GM18873 (cell line): ENCODE data around the gene TMEM245.
"Not testable (repeated sequence)": the region's sequence is repeated elsewhere in the genome, so short reads cannot be mapped to it uniquely, and the experiment has no call there.

Experiments used
- ATAC-seq: cut with Tn5 transposase; IDR thresholded peaks from one replicate; pipeline ENCODE4 v1.9.1; 2021; ENCODE audit warnings: mild to moderate bottlenecking, moderate library complexity, moderate number of reproducible peaks; ENCODE audit not compliant: unreplicated experiment, low FRiP score

Gene TMEM245

GRCh38 chr9:109010746-109011145, 109.0 kb downstream of the TMEM245 start:
- ATAC-seq: peak; percentile 54

- no peak for ATAC-seq
These were observed 114.1 kb downstream of the TMEM245 start for GRCh38 chr9:109005678-109006077.

GRCh38 chr9:109003116-109003515, 116.6 kb downstream of the TMEM245 start:
- ATAC-seq: no peak

GRCh38 chr9:109002141-109002540, 117.6 kb downstream of the TMEM245 start:
- ATAC-seq: no peak

- no peak for ATAC-seq
These were observed 118.5 kb downstream of the TMEM245 start for GRCh38 chr9:109001275-109001676.

DNA sequence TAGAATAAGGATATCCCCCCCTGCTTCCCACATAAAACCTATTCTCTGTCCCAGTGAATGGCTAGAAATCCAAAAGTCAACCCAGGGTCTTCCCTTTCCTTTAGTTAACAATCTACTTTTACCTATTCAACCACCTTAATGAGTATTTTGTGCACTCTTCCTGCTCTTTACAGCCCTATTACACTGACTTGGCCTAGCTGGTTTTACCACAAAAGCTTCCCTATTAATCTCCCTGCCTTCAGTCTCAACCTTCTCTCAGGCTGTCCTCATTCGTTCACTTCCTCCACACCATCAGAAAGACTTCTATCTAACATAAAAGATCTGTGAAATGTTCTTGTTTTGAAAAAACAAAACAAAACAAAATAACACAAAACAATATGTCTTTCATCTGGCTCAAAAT, 122.6 kb downstream of the TMEM245 start:
- ATAC-seq: no peak

DNA sequence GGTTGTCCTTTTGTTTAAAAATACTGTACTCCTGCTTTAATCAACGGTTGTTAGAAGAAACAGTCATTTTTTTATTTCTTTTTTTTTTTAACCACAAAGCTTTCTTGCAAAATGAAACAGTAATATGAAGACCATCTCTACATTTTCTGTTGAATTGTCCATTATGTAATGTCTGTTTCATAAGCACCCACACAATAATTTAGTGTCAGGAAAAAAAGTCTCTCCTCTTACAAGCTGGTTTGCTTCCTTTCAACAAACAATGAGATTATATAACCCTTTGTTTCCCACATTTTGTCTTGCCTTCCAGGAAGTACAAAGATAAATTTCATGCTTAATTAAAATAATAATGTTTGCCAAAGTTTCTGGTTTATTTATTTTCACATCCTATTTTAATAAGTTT, 123.1 kb downstream of the TMEM245 start:
- no peak for ATAC-seq

DNA sequence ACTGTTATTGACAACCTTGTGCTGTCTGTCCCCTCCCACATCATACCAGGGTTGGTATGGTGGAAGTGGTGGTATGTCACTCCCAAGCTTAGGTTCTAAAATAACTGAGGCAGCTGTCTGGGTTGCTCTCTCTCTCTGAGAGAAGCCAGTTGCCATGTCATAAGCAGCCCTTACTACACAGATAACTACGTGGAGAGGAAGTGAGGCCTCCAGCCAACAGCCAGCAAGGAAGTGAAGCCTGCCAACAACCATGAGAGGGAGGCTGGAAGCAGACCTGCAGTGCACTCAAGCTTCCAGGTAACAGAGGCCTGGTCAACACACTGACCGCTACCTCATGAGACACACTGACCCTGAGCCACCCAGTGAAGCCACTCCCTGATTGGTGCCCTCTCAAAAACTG, 125.1 kb downstream of the TMEM245 start:
- ATAC-seq: no peak

DNA sequence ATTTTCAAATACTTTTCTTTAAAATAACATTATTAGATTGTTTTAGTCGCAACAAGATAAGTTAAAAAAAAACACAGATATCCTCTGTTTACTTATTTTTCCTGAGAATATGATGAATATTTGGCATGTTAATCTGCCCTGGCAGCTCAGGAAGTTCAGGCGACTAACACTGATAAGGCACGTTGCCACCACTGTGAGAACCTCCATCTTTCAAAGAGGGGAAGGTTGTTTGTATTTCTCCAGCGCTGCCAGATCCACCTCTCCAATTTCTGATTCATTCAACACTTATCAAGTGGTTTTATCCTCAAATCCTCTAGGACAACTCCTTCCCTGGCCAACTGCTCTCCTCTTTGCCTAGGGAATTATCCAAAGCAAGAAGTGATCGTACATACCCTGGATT, 128.3 kb downstream of the TMEM245 start:
- no peak for ATAC-seq

DNA sequence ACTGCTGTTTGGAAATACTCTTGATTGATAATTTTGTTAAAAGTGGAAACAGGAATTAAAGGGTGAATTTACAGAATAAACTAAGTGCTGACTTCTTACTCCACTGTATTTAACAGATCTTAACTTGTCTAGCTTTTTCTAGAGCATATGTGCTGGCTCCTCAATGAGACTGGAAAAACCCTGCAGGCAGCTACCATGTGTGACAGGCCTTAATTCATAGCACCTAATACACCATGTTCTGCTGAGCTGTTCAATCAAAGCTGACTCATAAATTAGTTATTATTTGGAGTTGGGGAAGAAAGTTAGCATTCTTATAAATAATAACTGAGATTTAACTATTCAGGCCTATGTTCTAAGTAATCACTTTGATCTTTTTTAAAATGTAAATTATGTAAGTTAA, 135.9 kb downstream of the TMEM245 start:
- ATAC-seq: no peak

DNA sequence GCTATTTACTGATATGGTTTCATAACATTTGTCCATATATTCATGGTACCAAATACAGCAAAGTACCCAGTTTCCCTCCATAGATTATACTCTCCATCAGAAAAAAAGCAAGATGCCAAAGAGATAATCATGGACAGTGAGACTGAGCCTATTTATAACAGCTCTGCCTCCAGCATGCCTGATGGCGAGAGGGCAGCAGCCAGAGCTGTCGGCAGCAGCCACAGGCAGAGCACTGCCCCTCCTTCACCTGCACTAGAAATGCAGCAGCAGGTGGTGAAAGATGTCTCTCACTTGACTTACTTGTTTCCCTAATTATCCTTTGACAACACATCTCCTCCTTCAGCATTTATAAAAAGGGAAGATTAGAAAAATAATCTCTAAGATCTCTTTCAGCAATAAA, 138.9 kb downstream of the TMEM245 start:
- no peak for ATAC-seq

DNA sequence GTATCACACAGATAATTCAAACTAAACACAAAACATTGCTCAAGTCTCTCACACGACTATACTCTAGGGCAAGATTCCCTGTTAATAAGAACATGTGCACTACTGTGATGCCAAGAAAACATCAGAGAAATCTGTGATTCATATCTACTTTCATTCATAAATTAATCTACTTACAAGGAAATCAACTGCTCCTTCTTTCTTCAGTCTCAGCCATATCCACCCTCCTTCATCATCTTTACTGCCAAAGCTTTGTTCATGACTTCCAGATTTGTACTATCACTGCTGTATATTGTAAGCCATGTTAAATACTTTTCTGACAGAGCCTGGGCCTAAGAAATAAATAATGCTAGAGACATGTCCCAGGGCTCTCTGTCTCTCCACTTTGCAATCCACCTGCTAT, 141.5 kb downstream of the TMEM245 start:
- no peak for ATAC-seq

DNA sequence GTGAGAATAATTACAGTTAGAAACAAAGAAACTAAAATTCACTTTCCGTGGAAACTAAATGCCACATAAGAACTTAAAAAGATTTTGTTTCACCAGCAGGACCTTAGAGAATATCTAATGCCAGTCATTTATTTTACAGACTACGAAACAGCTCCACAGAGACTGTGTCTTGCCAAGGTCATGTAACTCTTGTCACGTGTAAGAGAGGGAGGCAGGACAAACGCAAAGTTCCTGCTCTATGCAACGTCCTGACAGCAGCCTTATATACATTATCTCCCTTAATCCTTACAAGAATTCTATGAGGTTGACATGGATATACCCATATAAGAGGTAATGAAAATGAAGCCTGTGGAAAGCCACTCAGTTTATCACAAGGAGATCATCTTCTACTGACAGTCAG, 145.9 kb downstream of the TMEM245 start:
- no peak for ATAC-seq

DNA sequence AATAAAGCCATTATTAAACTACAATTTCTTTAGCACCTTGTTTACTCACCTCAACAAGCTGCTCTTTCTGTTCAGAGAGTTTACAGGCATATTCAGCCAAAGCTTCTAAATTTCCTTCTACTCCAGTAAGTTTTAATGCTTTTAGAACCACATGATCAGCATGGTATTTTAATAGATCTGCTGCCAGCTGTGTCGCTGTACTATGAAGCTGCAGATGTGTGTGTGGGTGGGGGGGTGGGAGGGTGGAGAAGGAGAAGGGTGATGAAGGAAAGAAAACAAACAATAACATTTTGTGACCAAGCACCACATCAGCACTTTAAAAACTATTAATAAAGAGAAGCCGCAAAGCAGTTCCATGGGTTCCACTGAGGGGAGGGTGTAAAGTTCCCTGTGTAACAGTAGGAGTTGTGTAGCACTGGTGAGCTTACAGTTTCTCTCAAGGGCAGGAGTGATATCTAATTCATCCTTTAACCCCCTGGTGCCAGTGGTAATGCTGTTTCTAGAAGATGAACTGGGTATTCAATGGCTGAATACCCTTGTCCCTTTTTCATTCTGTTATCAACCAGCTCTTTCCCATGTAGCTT, 147.0 kb downstream of the TMEM245 start:
- ATAC-seq: no peak

DNA sequence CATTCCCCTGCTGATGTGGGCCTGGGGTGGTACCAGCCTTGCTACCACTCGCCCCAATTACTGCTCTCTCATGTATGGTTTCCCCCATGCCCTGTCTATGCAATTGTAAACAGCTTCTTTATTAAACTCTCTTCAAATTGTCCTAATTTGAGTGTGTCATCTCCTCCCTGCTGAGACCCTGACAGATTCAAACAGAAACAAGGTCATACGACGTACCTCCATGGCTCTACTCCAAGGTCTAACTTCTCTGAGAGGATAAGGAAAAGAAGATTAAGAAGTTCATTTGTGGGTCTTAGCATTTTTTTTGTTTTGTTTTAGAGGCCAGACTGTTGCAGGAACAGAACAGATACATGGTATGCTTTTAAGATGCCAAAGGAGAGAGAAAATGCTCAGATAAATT, 147.6 kb downstream of the TMEM245 start:
- ATAC-seq: no peak

- not testable (repeated sequence) for ATAC-seq
These were observed 148.4 kb downstream of the TMEM245 start for GRCh38 chr9:108971392-108971791.

GRCh38 chr9:108967916-108968315, 151.8 kb downstream of the TMEM245 start:
- no peak for ATAC-seq
